SKM-1 treated with dmso at 0.1 percent for 144 hours (cell line): ENCODE measurements around the gene TSC1.
"Not testable (repeated sequence)": the region's sequence is repeated elsewhere in the genome, so short reads cannot be mapped to it uniquely, and the experiment has no call there.

Experiments
- DNase-seq: peaks from one replicate; lab custom pipeline; 2025; ENCODE audit not compliant: unreplicated experiment; lab: John Stamatoyannopoulos, UW

Gene TSC1

DNA sequence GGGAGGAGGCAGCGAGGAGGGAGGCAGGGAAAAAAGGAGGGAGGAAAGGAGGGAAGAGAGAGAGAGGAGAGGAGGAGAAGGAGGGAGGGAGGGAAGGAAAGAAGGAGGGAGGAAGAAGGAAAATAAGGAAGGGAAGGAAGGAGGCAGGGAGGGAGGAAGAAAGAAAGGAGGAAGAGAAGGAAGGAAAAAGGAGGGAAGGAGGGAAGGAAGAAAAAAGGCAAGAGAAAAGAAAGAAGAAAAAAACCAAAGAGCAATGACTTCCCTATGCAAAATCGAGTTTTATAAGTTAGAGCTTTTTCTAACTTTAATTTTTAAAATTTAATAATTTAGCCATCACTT, 33.7 kb upstream of the TSC1 start:
- no peak for DNase-seq

GRCh38 chr9:132976571-132976970, 32.2 kb upstream of the TSC1 start:
- no peak for DNase-seq

GRCh38 chr9:132975961-132976360, 31.5 kb upstream of the TSC1 start:
- DNase-seq = no peak

DNA sequence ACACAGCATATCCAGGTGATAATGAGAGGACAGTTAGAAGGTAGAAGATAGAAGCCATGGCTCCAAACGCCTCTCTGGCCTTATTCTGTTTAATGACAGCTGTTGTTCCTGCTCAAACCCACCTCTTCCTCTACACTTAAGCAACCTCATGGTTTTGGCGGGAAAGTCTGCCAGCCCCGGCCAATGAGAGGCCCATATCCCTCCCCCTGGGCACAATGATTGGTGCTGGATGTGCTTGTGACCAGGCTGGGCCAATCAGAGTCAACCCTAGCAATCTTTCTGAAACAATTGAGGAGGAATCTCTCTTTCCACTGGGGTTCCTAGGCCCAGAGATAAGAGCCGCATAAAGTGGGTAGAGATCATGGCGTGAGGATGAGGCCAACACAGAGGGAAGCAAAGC, 29.3 kb upstream of the TSC1 start:
- DNase-seq = no peak

DNA sequence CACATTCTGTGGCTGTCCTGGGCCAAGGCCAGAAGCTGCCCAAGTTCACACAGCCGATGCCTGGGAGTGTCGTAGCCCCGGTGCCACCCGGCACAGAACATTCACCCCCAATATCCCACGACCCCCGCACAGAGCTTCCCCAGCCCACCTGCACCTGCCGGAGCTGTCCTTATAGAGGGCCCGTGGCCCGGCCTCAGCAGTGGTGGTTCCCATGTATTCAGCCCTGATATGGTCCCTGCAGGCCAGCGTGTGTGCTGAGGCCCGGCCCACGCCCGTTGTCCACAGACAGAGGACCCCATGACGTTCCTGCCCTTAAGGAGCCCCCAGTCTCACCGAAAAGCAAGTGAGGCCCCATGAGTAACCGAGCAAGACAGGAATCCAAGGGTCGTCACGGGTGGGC, 28.8 kb upstream of the TSC1 start:
- no peak for DNase-seq

DNA sequence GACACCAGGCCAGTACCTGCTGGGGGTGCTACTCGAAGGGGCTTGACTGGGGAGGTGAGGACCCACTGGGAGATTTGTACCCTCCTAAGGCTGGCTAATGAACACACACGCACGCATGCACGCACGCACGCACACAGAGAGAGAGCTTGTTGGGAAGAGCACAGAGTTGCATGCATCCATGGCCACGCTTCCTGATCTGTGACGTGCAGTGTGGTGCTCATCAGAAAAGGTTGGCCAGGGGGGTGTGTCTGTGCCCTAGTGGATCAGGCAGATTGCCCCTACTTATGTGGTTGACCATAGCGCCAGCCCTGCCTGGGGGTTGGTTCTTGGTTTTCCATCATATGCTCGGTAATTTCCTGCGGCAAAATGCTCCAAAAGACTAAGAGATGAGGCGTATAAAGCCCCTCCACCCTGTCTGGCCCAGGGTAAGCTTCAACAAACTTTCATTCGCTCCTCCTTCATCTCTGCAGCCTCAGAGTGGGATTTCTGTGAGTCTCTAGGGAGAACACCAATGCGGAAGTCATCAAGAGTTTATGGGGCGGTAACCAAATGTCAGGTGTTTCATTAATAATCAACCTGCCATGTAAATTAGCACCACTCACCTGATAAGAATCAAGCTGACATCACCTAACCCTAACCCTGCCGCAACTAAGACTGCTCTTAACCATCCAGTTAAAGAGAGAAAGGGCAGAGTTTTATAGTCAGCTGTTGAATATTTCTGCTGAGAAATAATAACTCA, 26.1 kb upstream of the TSC1 start:
- no peak for DNase-seq

GRCh38 chr9:132969783-132970182, 25.4 kb upstream of the TSC1 start:
- DNase-seq = no peak

- not testable (repeated sequence) for DNase-seq
These were observed 23.5 kb upstream of the TSC1 start for GRCh38 chr9:132967908-132968307.

DNA sequence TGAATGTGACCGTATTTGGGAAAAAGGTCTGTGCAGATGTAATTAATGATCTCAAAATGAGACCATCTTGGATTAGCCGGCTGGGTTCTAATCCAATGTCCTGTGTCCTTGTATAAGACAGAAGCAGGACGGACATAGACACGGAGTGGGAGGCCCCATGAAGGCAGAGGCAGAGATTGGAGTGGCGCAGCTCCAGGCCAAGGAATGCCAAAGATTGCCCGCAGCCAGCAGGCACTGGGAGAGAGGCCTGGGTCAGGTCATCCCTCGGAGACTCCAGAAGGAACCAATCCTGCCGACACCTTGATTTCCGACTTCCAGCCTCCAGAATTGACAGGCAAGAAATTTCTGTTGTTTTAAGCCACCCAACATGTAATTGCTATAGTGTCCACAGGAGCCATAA, 21.1 kb upstream of the TSC1 start:
- DNase-seq = no peak

DNA sequence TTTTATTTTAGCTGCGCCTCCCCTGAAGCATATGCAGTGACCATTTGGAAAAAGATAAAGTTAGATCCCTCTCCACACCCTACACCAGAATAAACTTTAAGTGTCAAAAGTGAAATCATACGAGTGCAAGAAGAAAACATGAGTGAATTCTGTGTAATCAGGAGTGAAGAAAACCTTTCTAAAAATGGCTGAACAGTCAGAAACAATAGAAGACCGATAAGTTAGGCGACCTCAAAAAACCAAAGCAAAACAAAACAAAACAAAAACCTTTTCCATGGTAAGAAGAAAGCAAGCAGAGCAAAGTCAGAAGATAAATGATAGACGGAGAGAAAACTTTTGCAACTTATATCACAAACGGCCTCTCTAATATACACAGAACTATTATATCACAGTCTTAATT, 16.6 kb upstream of the TSC1 start:
- no peak for DNase-seq

DNA sequence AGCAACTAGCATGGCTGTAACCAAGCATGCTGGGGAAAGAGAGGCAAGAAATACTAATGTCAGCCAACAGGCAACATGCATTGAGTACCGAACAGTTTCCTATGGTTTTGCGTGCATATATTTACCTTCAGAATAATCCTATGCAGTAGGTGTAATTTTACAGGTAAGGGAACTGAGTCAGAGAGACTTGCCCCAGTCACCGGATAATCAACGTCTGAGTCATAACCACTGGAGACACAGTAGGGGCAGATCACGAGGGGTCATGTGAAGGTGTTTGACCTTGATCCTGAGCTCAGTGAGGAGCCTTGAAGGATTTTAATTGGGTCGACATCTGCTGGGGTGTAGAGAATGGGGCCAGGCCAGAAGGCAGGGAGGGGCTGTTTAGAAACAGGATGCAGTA, 13.4 kb upstream of the TSC1 start:
- DNase-seq = no peak

- DNase-seq = no peak
These were observed 11.4 kb upstream of the TSC1 start for GRCh38 chr9:132955768-132956167.

DNA sequence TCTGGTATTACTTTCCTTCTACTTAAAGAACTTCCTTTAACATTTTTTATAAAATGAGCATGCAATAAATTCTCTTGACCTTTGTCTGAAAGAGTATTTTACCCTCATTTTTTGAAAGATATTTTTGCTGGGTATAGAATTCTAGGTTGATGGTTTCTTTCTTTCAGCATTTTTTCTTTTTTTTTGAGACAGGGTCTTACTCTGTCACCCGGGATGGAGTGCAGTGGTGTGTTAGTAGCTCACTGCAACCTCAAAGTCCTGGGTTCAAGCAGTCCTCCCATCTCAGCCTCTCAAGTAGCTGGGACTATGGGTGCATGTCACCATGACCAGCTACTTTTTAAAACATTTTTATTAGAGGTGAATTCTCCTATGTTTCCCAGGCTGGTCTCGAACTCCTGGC, 10.7 kb upstream of the TSC1 start:
- DNase-seq = no peak

GRCh38 chr9:132949709-132950108, 5.3 kb upstream of the TSC1 start:
- no peak for DNase-seq

GRCh38 chr9:132948482-132949050, 4.2 kb upstream of the TSC1 start:
- DNase-seq = no peak

GRCh38 chr9:132947756-132948155, 3.3 kb upstream of the TSC1 start:
- DNase-seq = no peak

DNA sequence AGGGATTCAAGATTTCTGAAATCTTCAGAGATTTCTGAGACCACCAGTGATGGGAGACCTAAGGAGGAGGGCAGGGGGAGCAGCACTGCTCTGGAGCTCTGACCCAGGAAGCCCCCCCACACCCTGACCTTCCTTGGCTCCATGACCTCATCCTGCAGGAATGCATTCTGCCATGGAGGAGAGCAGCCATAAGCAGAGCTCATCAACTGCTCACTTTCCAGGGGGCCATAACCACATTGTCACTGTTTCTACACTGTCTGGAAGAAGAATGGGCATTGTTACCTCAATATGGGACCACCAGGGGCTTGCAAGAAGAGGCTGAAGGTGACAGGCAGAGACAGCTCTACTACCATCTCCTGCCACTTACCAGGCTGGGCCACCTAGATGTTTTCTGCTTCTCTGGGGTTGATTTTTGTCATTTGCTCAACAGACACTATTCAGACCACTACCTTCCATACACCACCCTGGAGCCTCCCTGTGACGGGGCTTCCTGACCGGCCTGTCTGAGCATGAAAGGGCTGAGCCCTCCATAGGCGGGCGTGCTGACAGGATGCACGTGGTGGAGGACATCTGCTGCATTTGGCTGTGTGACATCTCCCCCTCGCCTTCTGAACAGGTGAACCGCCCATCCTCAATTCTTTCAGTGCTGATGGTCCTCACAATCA, 2.3 kb upstream of the TSC1 start:
- no peak for DNase-seq

DNA sequence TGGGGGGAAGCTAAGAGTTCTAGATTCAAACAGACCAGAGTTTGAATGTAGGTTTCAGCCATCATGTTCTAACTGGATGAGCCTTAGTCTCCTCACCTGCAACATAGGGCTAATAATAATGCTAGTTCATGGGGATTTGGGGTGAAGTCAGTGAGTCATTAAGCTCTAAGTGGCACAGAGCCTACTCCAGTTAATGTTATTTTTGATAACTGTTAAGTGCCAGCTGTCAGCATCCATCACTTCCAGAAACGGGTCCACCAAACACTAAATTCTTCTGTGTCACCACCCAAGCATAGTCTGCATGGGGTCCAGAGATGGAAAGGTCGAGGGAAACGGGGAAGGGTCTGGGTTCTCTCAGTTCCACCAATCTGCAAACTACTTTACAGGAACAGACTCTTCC, 1.8 kb upstream of the TSC1 start:
- DNase-seq = no peak

DNA sequence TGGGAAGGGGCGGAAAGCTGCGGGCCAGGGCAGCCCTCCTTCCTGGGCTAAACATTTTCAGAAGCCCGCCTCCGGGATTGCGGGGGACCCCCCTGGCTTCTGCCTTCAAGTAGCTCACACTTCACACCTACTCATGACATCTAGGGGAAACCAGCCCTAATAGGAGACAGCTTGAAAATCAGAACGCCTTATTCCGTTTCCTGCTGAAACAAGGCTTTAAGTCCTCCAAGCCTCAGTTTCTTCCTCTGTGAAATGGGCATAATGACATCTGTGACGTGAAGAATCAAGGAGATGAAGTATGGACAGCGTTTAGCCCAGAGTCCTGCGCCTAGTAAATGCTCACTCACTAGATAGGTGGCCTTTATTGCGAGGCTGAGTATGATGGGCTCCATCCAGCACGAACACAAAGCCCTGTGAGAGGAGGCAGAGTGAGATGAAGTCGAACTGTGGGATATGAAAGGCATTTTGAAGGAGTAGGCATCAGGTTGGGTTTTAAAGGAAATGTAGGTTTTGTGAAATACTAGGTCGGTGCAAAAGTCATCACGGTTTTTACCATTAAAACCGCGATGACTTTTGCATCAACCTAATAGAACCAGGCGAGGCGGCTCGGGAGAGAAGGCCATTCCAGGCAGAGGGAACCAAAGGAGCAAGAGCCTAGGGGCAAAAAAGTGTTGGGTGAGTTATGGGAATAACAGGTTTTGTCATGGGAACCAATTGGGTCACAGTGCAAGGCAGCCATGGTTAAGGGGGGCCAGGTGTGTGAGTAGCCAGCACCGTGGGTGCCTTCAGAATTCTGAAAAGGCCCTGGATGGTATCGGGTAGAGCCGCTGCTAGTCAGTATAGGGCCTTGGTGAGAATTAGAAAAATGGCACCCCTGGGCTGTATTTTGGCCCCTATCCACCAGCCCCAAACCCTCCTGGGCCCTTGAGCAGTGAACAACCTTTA, 1.0 kb upstream of the TSC1 start:
- DNase-seq = peak; percentile 1

DNA sequence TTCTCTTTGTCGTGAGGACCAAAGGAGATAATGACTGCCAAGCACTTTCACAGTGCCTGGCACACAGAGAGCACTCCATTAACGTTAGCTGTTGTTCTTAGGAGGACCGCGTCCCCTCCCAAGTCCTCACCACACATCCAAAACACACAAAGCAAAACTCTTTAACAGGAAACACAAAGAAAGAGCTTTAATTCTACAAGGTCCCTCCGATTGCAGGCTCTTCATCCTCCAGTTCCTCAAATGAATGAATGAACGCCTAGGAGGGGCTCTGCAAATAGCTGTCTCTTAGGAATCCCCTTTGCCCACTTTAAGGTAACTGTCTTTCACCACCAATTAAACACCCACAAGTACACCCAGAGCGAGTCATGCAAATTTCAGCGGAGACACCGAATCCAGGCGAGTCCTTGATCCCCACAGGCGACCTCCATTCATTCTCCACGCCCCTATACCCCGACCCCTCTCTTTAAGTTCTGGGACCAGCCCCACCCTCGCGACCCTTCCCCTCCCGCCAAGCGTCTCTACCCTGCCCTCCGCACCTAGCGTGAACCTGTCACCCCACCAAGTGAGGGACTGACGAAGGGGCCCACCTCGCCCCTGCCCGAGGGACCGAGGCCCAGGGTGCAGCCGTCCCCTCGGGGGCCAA, 644 bp downstream of the TSC1 start:
- DNase-seq = no peak

- no peak for DNase-seq
These were observed 1.8 kb downstream of the TSC1 start for GRCh38 chr9:132942541-132943182.
